CD4-positive, CD25-positive, alpha-beta regulatory T cell (primary cell): Measurements from ENCODE around the gene OPRD1. TPM values are rescaled to one million over a fixed set of nuclear protein-coding genes. Genes with fewer than 3 reads are reported as not detected.
A peak's percentile ranks its signal among the peaks of the same experiment; 100 is the strongest.

ENCODE experiments used
- ATAC-seq, 2 donors: fragments of 150-1000 bp; cut with Tn5 transposase; one replicate each; pipeline ENCODE4 v1.10.0; 2021; ENCODE audit warnings: low read depth in 2 of 2, moderate number of reproducible peaks in 2 of 2, moderate library complexity in 1 of 2
- DNase-seq, 3 donors: peaks; one replicate each; pipeline versions ENCODE4 v3.0.0 to v3.0.0-alpha.2; 2012 to 2022; ENCODE audit warnings: mixed read lengths in 1 of 3
- H3K27ac ChIP-seq: one replicate; pipeline ENCODE4 v1.7.0; 2013; ENCODE audit warnings: mild to moderate bottlenecking, low read length; ENCODE audit not compliant: insufficient read depth, poor library complexity, severe bottlenecking
- H3K27me3 ChIP-seq: one replicate; pipeline ENCODE4 v1.7.0; 2013; ENCODE audit warnings: low read length; ENCODE audit not compliant: control insufficient read depth, insufficient read depth
- H3K36me3 ChIP-seq: one replicate; pipeline ENCODE4 v1.7.0; 2013; ENCODE audit warnings: mild to moderate bottlenecking, low read length, moderate library complexity; ENCODE audit not compliant: control insufficient read depth, insufficient read depth
- H3K4me1 ChIP-seq: 2 replicates; pipeline ENCODE4 v1.7.0; 2013; ENCODE audit warnings: mild to moderate bottlenecking, low read length; ENCODE audit not compliant: insufficient read depth, control insufficient read depth, poor library complexity, severe bottlenecking
- H3K4me3 ChIP-seq: one replicate; pipeline ENCODE4 v1.7.0; 2013; ENCODE audit warnings: low read depth, mild to moderate bottlenecking, low read length, moderate library complexity
- H3K9me3 ChIP-seq, 2 experiments: 1 replicate in 1 of 2; 2 replicates in 1 of 2; pipeline ENCODE4 v1.7.0; 2013; ENCODE audit warnings: low read length in 2 of 2, mild to moderate bottlenecking in 1 of 2, moderate library complexity in 1 of 2; ENCODE audit not compliant: control insufficient read depth in 2 of 2
- H3K27ac Mint-ChIP-seq, 3 donors: one replicate each; pipeline ENCODE4 v1.8.0; 2020 to 2022; ENCODE audit warnings: mild to moderate bottlenecking in 3 of 3, mixed read lengths in 3 of 3, moderate library complexity in 2 of 3
- H3K27me3 Mint-ChIP-seq: one replicate; pipeline ENCODE4 v1.8.0; 2022; ENCODE audit warnings: mild to moderate bottlenecking, mixed read lengths
- H3K36me3 Mint-ChIP-seq: one replicate; pipeline ENCODE4 v1.8.0; 2020; ENCODE audit warnings: mixed read lengths
- H3K4me1 Mint-ChIP-seq, 4 donors: one replicate each; pipeline ENCODE4 v1.8.0; 2020 to 2022; ENCODE audit warnings: mixed read lengths in 4 of 4, mild to moderate bottlenecking in 1 of 4
- H3K4me3 Mint-ChIP-seq, 4 donors: one replicate each; pipeline ENCODE4 v1.8.0; 2020 to 2022; ENCODE audit warnings: mild to moderate bottlenecking in 4 of 4, mixed read lengths in 4 of 4, moderate library complexity in 3 of 4
- H3K9me3 Mint-ChIP-seq, 7 donors: one replicate each; pipeline ENCODE4 v1.8.0; 2020 to 2022; ENCODE audit warnings: mixed read lengths in 7 of 7, mild to moderate bottlenecking in 3 of 7, moderate library complexity in 2 of 7
- polyA plus RNA-seq, 4 donors: library from polyadenylated mRNA; unstranded; fragments of 300-500 nt; fragmentation: Illumina TruSeq; gene quantifications; one replicate each; pipeline ENCODE4 v1.2.3, GENCODE V29; 2021
- total RNA-seq: library from RNA; stranded (reverse); gene quantifications from one replicate; pipeline ENCODE4 v1.2.3, GENCODE V29; 2022

The OPRD1 gene
- total and polyA plus RNA-seq, 5 donors from 2014 or later = 0.02 TPM; not detected in 4

DNA sequence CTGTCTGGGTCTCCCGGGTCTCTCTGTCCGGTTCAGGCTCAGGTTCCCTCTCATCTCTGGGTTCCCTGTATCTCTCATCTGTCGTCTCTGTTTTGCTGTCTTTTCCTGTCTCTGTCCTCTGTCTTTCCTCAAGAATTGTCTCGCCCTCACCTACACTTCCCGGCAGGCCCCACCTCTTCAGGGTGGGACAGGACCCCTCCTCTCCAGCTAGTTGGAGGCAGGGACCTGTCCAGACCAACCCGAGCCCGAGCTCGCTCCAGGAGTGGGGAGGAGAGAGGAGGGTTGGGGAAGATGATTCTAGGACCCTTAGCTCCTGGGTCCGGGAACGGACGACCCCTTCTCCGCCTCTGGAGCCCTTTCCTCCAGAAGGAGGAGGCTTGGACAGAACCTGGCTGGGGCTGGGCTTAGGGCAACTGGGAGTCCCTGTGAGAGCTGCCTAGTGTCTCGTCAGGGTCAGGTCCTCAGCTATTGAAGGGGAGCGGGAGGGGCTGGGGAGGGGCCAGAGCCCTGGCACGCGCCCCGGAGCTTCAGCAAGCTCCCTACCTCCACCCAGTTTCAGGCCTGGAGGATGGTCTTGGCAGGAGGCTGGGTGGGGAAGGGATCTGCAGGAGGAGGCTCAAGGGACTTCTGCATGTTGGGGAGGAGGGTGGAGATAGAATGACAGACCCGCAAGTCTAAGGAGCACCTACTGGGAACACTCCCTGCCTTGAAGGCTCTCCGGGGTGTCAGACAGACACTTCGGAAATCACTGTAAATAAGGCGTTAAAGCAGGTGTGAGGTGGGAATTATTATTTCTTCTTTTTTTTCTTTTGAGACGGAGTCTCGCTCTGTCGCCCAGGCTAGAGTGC lies 76.1 kb downstream of the OPRD1 start:
- Mint-ChIP-seq H3K27me3 (peaks cover 9% of the 10 kb centered on the region), H3K4me3 (peak overlapping the region; percentile 77 to 94 (median 91)), H3K4me1 (peaks cover 15 to 64% (median 40%) of the 10 kb centered on the region in 4 donors), H3K27ac (peak overlapping the region in 2 of 3 donors; percentile 29 to 86), H3K36me3 (no peaks in the 10 kb centered on the region), H3K9me3 (peaks cover 0 to 2% (median 0%) of the 10 kb centered on the region in 7 donors)
- H3K4me3 ChIP-seq = peak overlapping the region; percentile 72
- H3K4me1 ChIP-seq = peaks cover 44% of the 10 kb centered on the region
- H3K9me3 ChIP-seq = no peaks in the 10 kb centered on the region
- no peak for ATAC-seq
- DNase-seq = no peak
- peak overlapping the region; percentile 86 for H3K27ac ChIP-seq
- H3K36me3 ChIP-seq = no peaks in the 10 kb centered on the region
- no peaks in the 10 kb centered on the region for H3K27me3 ChIP-seq

DNA sequence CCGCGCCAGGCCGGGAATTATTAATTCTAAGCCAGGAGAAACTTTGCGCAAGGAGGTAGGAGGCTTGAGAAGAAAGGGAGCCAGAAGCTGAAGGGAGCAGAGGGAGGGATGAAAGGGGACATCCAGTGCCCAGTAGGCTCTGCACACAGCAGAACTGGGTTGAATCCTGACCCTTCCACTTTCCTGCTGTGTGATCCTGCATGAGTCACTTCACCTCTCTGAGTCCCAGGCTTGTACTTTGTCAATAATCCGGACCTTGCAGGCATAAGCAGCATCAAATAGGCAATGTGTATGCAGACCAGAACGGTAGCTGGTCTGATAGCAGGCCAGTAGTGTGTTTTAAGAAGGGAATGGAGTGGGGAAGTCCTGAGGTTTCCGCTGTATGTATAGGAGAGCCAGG lies 76.9 kb downstream of the OPRD1 start:
- Histone ChIP-seq H3K27ac (no peak overlapping the region), H3K4me1 (peaks cover 49% of the 10 kb centered on the region), H3K4me3 (no peak overlapping the region), H3K9me3 (no peaks in the 10 kb centered on the region), H3K36me3 (no peaks in the 10 kb centered on the region), H3K27me3 (no peaks in the 10 kb centered on the region)
- H3K9me3 Mint-ChIP-seq = peaks cover 0 to 2% (median 0%) of the 10 kb centered on the region in 7 donors
- peaks cover 9% of the 10 kb centered on the region for H3K27me3 Mint-ChIP-seq
- H3K4me3 Mint-ChIP-seq = peak overlapping the region; percentile 71 to 91 (median 76)
- H3K4me1 Mint-ChIP-seq = peaks cover 15 to 67% (median 42%) of the 10 kb centered on the region in 4 donors
- DNase-seq (peak in 1 of 3 donors; percentile 4), ATAC-seq (no peak)
- H3K27ac Mint-ChIP-seq = peak overlapping the region in 1 of 3 donors; percentile 42
- H3K36me3 Mint-ChIP-seq = peaks cover 3% of the 10 kb centered on the region

- no peak overlapping the region for H3K27ac ChIP-seq
- H3K27ac Mint-ChIP-seq = peak overlapping the region in 2 of 3 donors; percentile 20 to 82
- peak overlapping the region; percentile 71 to 91 (median 76) for H3K4me3 Mint-ChIP-seq
Observed at GRCh38 chr1:28889357-28889756, 77.4 kb downstream of the OPRD1 start.

GRCh38 chr1:28890435-28890834 lies 78.5 kb downstream of the OPRD1 start:
- Mint-ChIP-seq H3K27me3 (no peaks in the 10 kb centered on the region), H3K36me3 (peaks cover 3% of the 10 kb centered on the region), H3K4me3 (peak overlapping the region in 2 of 4 donors; percentile 49 to 68), H3K4me1 (peaks cover 8 to 60% (median 42%) of the 10 kb centered on the region in 4 donors), H3K9me3 (no peaks in the 10 kb centered on the region), H3K27ac (peak overlapping the region in 1 of 3 donors; percentile 11)
- H3K4me3 ChIP-seq = no peak overlapping the region
- H3K9me3 ChIP-seq = no peaks in the 10 kb centered on the region
- no peak for DNase-seq
- no peak for ATAC-seq
- H3K4me1 ChIP-seq = peaks cover 38% of the 10 kb centered on the region
- H3K27me3 ChIP-seq = no peaks in the 10 kb centered on the region
- H3K36me3 ChIP-seq = no peaks in the 10 kb centered on the region
- no peak overlapping the region for H3K27ac ChIP-seq

More at GRCh38 chr1:28889357-28889756, 77.4 kb downstream of the OPRD1 start:
- H3K36me3 ChIP-seq = no peaks in the 10 kb centered on the region
- Mint-ChIP-seq H3K4me1 (peaks cover 15 to 65% (median 45%) of the 10 kb centered on the region in 4 donors), H3K36me3 (peaks cover 3% of the 10 kb centered on the region), H3K9me3 (peaks cover 0 to 2% (median 0%) of the 10 kb centered on the region in 7 donors), H3K27me3 (peaks cover 7% of the 10 kb centered on the region)
- no peak overlapping the region for H3K4me3 ChIP-seq
- DNase-seq (no peak), ATAC-seq (no peak)
- peaks cover 49% of the 10 kb centered on the region for H3K4me1 ChIP-seq
- H3K9me3 ChIP-seq = no peaks in the 10 kb centered on the region
- no peaks in the 10 kb centered on the region for H3K27me3 ChIP-seq

DNA sequence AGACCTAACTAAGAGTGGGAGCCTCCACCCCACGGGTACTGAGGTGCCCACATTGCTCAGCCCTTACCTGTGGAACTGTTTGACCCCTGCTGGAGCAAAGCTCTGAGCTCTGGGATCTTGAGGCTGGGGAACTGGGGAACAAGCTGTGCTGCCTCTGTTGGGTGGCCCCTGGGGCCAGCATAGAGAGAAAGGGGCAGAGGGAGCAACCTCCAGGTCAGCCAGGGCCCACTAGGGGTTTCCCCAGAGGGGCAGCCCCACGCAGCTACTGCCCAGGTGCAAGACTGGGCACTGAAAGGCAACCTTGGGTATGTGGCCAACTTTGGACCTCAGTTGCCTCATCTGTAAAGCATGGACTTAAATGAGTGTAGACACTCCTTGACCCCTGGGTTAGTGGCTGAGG lies 78.9 kb downstream of the OPRD1 start:
- H3K36me3 Mint-ChIP-seq = peaks cover 3% of the 10 kb centered on the region
- ATAC-seq = no peak
- H3K27ac ChIP-seq = no peak overlapping the region
- H3K36me3 ChIP-seq = no peaks in the 10 kb centered on the region
- no peak for DNase-seq
- H3K27me3 Mint-ChIP-seq = no peaks in the 10 kb centered on the region
- peaks cover 34% of the 10 kb centered on the region for H3K4me1 ChIP-seq
- H3K27ac Mint-ChIP-seq = peak overlapping the region in 1 of 3 donors; percentile 38
- no peaks in the 10 kb centered on the region for H3K9me3 ChIP-seq
- no peak overlapping the region for H3K4me3 ChIP-seq
- no peaks in the 10 kb centered on the region for H3K27me3 ChIP-seq
- H3K4me1 Mint-ChIP-seq = peaks cover 6 to 56% (median 41%) of the 10 kb centered on the region in 4 donors
- H3K9me3 Mint-ChIP-seq = no peaks in the 10 kb centered on the region
- peak overlapping the region in 2 of 4 donors; percentile 17 to 68 for H3K4me3 Mint-ChIP-seq

DNA sequence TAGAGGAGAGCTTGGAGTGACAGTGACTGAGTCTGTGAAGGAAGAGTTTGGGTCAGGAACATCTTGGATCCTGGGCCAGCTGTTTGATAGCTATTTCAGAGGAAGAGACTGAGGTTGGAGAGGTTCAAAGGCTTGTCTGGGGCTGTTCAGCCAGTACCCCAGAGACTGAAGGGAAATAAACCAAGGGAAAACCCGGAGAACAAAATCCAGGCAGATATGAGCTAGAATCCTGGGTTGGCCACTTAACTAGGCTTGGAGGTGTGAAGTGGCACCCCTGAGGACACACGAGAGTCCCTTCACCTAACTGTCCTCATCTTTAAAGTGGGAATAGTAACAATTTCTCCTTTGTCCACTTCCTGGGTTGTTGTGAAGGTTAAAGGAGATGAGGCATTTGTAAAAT lies 79.3 kb downstream of the OPRD1 start:
- no peak overlapping the region for H3K4me3 ChIP-seq
- H3K36me3 ChIP-seq = no peaks in the 10 kb centered on the region
- H3K9me3 Mint-ChIP-seq = no peaks in the 10 kb centered on the region
- H3K27ac ChIP-seq = no peak overlapping the region
- peaks cover 1 to 53% (median 37%) of the 10 kb centered on the region in 4 donors for H3K4me1 Mint-ChIP-seq
- peak overlapping the region in 2 of 4 donors; percentile 17 to 68 for H3K4me3 Mint-ChIP-seq
- no peaks in the 10 kb centered on the region for H3K27me3 Mint-ChIP-seq
- ATAC-seq (no peak), DNase-seq (no peak)
- H3K9me3 ChIP-seq = no peaks in the 10 kb centered on the region
- H3K27me3 ChIP-seq = no peaks in the 10 kb centered on the region
- peak overlapping the region in 1 of 3 donors; percentile 38 for H3K27ac Mint-ChIP-seq
- peaks cover 30% of the 10 kb centered on the region for H3K4me1 ChIP-seq
- peaks cover 3% of the 10 kb centered on the region for H3K36me3 Mint-ChIP-seq

GRCh38 chr1:28893403-28894102 lies 81.6 kb downstream of the OPRD1 start:
- Histone ChIP-seq H3K36me3 (no peaks in the 10 kb centered on the region), H3K4me3 (no peak overlapping the region), H3K27ac (no peak overlapping the region), H3K4me1 (peaks cover 15% of the 10 kb centered on the region), H3K9me3 (no peaks in the 10 kb centered on the region), H3K27me3 (no peaks in the 10 kb centered on the region)
- H3K36me3 Mint-ChIP-seq = peaks cover 3% of the 10 kb centered on the region
- H3K4me3 Mint-ChIP-seq = peak overlapping the region in 1 of 4 donors; percentile 26
- H3K4me1 Mint-ChIP-seq = peaks cover 0 to 55% (median 41%) of the 10 kb centered on the region in 4 donors
- peak overlapping the region in 1 of 3 donors; percentile 30 for H3K27ac Mint-ChIP-seq
- H3K27me3 Mint-ChIP-seq = no peaks in the 10 kb centered on the region
- peak in 2 of 3 donors; percentile 22 to 51 for DNase-seq
- no peaks in the 10 kb centered on the region for H3K9me3 Mint-ChIP-seq
- peak in 1 of 2 donors; percentile 36 for ATAC-seq
